Measurements from ENCODE around the gene SENP7.
A peak's percentile ranks its signal among the peaks of the same experiment; 100 is the strongest.

The SENP7 gene

DNA sequence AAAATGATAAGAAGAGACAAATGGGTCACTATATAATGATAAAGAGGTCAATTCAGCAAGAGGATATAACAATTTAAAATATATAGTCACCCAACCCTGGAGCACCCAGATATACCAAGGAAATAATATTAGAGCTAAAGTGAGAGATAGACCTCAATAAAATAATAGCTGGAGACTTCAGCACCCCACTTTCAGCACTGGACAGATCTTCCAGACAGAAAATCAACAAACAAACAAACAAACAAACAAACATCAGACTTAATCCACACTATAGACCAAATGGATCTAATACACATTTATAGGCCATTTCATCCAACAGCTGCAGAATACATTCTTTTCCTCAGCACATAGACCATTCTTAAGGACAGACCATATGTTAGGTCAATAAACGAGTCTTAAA is 79.4 kb downstream of the SENP7 start:
- Mint-ChIP-seq H3K4me3 (no peak overlapping the region), H3K4me1 (ENCODE audit: low read depth) (peaks cover 38% of the 10 kb centered on the region), H3K27ac (no peak overlapping the region), H3K27me3 (no peaks in the 10 kb centered on the region), H3K36me3 (peaks cover 41% of the 10 kb centered on the region), H3K9me3 (ENCODE audit: low read depth) (peaks cover 32% of the 10 kb centered on the region)

DNA sequence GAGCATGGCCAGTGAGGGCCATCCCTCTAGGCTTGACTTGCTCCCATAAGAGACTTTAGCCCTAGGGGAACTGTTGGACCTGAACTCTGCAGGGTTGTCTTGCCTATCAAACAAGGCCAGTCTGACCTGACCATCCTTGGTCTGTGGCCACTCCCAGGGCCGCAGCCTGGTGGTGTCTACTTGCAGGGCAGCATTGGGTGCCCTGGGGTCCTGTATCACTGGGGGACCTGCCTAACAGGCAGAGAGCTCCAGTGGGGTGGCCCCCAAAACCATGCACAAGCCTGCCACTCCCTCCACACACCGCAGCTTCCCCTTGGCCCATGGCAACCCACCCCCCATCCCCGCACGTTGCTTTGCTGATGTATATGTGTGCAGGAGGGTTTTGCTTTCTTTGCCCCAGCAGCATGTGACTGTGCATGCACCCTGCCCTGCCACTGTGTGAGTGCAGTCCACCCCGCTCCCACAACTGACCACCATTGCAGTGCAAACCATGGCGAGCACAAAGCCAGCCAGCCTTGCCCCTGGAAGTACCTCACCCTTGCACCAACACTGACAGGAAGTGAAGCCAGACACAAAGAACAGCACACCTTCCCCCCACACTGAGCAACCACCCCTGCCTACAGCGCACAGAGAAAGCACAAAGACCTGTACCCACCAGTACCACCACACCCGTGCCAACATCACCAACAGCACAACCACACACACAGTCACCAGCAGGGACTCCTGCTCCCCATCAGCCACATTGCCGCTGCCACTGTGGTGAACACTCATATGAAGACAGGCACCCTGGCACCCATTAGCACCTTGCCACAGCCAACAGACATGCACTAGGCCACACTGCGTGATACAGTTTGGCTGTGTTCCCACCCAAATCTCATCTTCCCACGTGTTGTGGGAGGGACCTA is 88.8 kb downstream of the SENP7 start:
- Mint-ChIP-seq H3K4me1 (ENCODE audit: low read depth) (peaks cover 50% of the 10 kb centered on the region), H3K27ac (peak overlapping the region; percentile 81), H3K36me3 (peaks cover 21% of the 10 kb centered on the region), H3K9me3 (ENCODE audit: low read depth) (peaks cover 4% of the 10 kb centered on the region), H3K27me3 (no peaks in the 10 kb centered on the region), H3K4me3 (peak overlapping the region; percentile 44)

- no peaks in the 10 kb centered on the region for H3K27me3 Mint-ChIP-seq
- no peak overlapping the region for H3K27ac Mint-ChIP-seq
- H3K9me3 Mint-ChIP-seq (ENCODE audit: low read depth): no peaks in the 10 kb centered on the region
- H3K4me3 Mint-ChIP-seq: no peak overlapping the region
- H3K4me1 Mint-ChIP-seq (ENCODE audit: low read depth): peaks cover 47% of the 10 kb centered on the region
- peaks cover 18% of the 10 kb centered on the region for H3K36me3 Mint-ChIP-seq
Measured at GRCh38 chr3:101418851-101419250, 94.2 kb downstream of the SENP7 start.

DNA sequence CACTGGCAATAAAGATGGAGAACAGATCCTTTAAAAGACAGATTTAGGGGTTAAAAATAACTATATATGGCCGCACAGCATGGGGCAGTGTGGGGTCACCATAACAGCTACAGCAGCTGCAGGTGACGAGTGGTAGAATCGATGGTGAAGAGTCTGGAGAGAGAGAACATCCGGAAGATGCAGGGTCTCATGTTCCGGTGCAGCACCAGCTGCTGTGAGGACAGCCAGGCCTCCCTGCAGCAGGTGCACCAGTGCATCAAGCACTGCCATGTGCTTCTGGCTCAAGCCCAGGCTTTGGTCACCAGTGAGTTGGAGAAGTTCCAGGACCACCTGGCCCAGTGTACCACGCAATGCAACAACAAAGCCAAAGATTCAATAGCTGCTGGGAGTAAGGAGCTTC is 98.9 kb downstream of the SENP7 start:
- no peaks in the 10 kb centered on the region for H3K27me3 Mint-ChIP-seq
- H3K36me3 Mint-ChIP-seq: peaks cover 28% of the 10 kb centered on the region
- peak overlapping the region; percentile 61 for H3K27ac Mint-ChIP-seq
- H3K4me3 Mint-ChIP-seq: no peak overlapping the region
- peaks cover 5% of the 10 kb centered on the region for H3K9me3 Mint-ChIP-seq (ENCODE audit: low read depth)
- peaks cover 36% of the 10 kb centered on the region for H3K4me1 Mint-ChIP-seq (ENCODE audit: low read depth)

- H3K27me3 Mint-ChIP-seq: no peaks in the 10 kb centered on the region
- peaks cover 33% of the 10 kb centered on the region for H3K36me3 Mint-ChIP-seq
- H3K4me1 Mint-ChIP-seq (ENCODE audit: low read depth): peaks cover 34% of the 10 kb centered on the region
- peaks cover 9% of the 10 kb centered on the region for H3K9me3 Mint-ChIP-seq (ENCODE audit: low read depth)
- no peak overlapping the region for H3K27ac Mint-ChIP-seq
- H3K4me3 Mint-ChIP-seq: no peak overlapping the region
Measured at GRCh38 chr3:101413656-101414055, 99.4 kb downstream of the SENP7 start.

GRCh38 chr3:101391413-101391950 is 121.5 kb downstream of the SENP7 start:
- peak overlapping the region; percentile 19 for H3K27ac Mint-ChIP-seq

DNA sequence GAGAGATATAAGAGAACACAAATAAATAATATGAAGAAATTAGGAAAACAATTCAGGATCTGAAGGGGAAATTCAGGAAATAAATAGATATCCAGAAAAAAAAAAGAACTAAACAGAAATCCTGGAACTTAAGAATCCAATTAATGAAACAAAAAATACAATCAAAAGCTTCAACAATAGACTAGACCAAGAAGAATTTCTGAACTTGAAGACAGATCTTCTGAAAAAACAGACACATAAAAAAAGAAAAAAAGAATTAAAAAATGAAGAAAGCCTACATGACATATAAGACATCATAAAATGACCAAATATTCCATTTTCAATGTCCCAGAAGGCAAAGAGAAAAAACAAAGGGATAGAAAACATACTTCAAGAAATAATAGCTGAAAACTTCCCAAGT is 124.3 kb downstream of the SENP7 start:
- Mint-ChIP-seq H3K27me3 (no peaks in the 10 kb centered on the region), H3K27ac (no peak overlapping the region), H3K4me1 (ENCODE audit: low read depth) (peaks cover 41% of the 10 kb centered on the region), H3K9me3 (ENCODE audit: low read depth) (peaks cover 36% of the 10 kb centered on the region), H3K36me3 (peaks cover 38% of the 10 kb centered on the region), H3K4me3 (no peak overlapping the region)

More at GRCh38 chr3:101391413-101391950, 121.5 kb downstream of the SENP7 start:
- no peaks in the 10 kb centered on the region for H3K27me3 Mint-ChIP-seq
- H3K9me3 Mint-ChIP-seq (ENCODE audit: low read depth): peaks cover 47% of the 10 kb centered on the region
- H3K4me3 Mint-ChIP-seq: no peak overlapping the region
- peaks cover 41% of the 10 kb centered on the region for H3K4me1 Mint-ChIP-seq (ENCODE audit: low read depth)
- H3K36me3 Mint-ChIP-seq: peaks cover 56% of the 10 kb centered on the region

- no peak overlapping the region for H3K4me3 Mint-ChIP-seq
- H3K36me3 Mint-ChIP-seq: peaks cover 26% of the 10 kb centered on the region
- no peak overlapping the region for H3K27ac Mint-ChIP-seq
- peaks cover 42% of the 10 kb centered on the region for H3K4me1 Mint-ChIP-seq (ENCODE audit: low read depth)
- no peaks in the 10 kb centered on the region for H3K27me3 Mint-ChIP-seq
- H3K9me3 Mint-ChIP-seq (ENCODE audit: low read depth): peaks cover 26% of the 10 kb centered on the region
Measured at GRCh38 chr3:101387351-101387750, 125.7 kb downstream of the SENP7 start.

GRCh38 chr3:101384426-101384825 is 128.6 kb downstream of the SENP7 start:
- Mint-ChIP-seq H3K27me3 (no peaks in the 10 kb centered on the region), H3K4me1 (ENCODE audit: low read depth) (peaks cover 43% of the 10 kb centered on the region), H3K27ac (no peak overlapping the region), H3K36me3 (peaks cover 12% of the 10 kb centered on the region), H3K9me3 (ENCODE audit: low read depth) (peaks cover 8% of the 10 kb centered on the region), H3K4me3 (no peak overlapping the region)

DNA sequence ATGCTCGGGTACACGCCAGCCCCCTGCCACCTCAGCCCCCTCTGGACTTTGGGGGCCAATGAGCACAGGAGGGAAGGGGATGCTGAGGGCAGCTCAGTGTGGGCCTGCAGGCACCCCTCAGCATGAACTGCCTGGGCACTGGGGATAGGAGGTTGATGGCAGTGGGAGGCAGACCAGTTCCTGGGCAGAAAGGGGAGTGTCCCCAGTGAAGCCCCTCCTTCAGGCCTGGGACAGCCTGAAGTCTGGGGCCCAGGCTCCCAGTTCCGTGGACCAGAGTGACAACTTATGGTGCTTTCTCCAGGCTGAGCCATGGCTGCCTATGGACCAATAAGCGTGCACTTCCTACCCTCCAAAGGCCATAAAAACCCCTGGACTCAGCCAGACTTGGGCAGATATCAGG is 129.4 kb downstream of the SENP7 start:
- peaks cover 47% of the 10 kb centered on the region for H3K4me1 Mint-ChIP-seq (ENCODE audit: low read depth)
- no peak overlapping the region for H3K4me3 Mint-ChIP-seq
- H3K27ac Mint-ChIP-seq: peak overlapping the region; percentile 16
- H3K27me3 Mint-ChIP-seq: no peaks in the 10 kb centered on the region
- peaks cover 8% of the 10 kb centered on the region for H3K9me3 Mint-ChIP-seq (ENCODE audit: low read depth)
- H3K36me3 Mint-ChIP-seq: peaks cover 11% of the 10 kb centered on the region

DNA sequence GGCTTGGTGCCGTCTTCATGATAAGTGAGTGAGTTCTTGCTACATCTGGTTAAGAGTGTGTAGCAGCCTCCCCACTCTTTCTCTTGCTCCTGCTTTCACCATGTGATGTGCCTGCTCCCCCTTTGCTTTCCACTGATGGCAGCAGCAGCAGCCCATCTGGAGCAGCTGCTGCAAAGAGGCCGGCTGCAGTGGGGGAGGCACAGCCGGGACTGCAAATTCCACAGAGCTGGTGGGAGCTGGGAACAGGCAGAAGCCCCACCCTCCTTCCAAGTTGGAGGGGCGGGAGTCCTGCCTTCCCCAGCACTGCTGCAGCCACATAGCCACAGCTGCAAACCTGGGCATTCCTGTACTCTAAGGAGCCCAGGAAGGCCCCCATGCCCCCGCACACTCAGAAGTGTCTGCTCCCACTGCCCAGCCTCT is 129.8 kb downstream of the SENP7 start:
- Mint-ChIP-seq H3K4me1 (ENCODE audit: low read depth) (peaks cover 48% of the 10 kb centered on the region), H3K27ac (no peak overlapping the region), H3K4me3 (no peak overlapping the region), H3K27me3 (no peaks in the 10 kb centered on the region), H3K9me3 (ENCODE audit: low read depth) (peaks cover 4% of the 10 kb centered on the region), H3K36me3 (peaks cover 8% of the 10 kb centered on the region)

GRCh38 chr3:101381809-101382208 is 131.2 kb downstream of the SENP7 start:
- Mint-ChIP-seq H3K27ac (no peak overlapping the region), H3K4me1 (ENCODE audit: low read depth) (peaks cover 51% of the 10 kb centered on the region), H3K9me3 (ENCODE audit: low read depth) (peaks cover 4% of the 10 kb centered on the region), H3K36me3 (peaks cover 5% of the 10 kb centered on the region), H3K27me3 (no peaks in the 10 kb centered on the region), H3K4me3 (no peak overlapping the region)

DNA sequence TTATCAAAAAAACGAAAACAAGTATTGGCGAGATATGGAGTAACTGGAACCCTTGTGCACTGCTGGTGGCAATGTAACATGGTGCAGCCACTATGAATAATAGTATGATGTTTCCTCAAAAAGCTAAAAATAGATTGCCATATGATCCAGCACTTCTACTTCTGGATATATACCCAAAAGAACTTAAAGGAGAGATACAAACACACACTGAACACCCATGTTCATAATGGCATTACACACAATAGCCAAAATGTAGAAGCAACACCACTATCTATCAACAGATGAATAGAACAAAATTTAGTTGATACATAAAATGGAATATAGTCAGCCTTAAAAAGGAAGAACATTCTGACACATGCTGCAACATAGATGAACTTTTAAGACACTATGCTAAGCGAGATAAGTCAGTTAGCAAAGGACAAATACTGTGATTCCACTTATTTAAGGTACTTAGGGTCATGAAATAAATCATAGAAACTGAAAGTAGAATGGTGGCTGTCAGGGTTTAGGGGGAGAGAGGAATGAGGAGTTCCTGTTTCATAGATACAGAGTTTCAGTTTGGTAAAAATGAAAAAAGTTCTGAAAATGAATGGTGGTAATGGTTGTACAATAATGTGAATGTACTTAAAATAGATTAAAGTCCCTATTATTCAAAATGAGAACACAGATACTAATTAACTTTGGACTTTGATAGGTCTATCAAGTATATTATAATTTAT is 133.2 kb downstream of the SENP7 start:
- peaks cover 4% of the 10 kb centered on the region for H3K9me3 Mint-ChIP-seq (ENCODE audit: low read depth)
- peak overlapping the region; percentile 68 for H3K27ac Mint-ChIP-seq
- H3K4me3 Mint-ChIP-seq: peak overlapping the region; percentile 58
- H3K4me1 Mint-ChIP-seq (ENCODE audit: low read depth): peaks cover 54% of the 10 kb centered on the region
- no peaks in the 10 kb centered on the region for H3K27me3 Mint-ChIP-seq
- peaks cover 5% of the 10 kb centered on the region for H3K36me3 Mint-ChIP-seq

- Mint-ChIP-seq H3K4me3 (no peak overlapping the region), H3K9me3 (ENCODE audit: low read depth) (peaks cover 4% of the 10 kb centered on the region), H3K27ac (peak overlapping the region; percentile 55), H3K27me3 (no peaks in the 10 kb centered on the region), H3K36me3 (peaks cover 10% of the 10 kb centered on the region), H3K4me1 (ENCODE audit: low read depth) (peaks cover 61% of the 10 kb centered on the region)
Measured at GRCh38 chr3:101377796-101378195, 135.2 kb downstream of the SENP7 start.

GRCh38 chr3:101377209-101377608 is 135.8 kb downstream of the SENP7 start:
- H3K9me3 Mint-ChIP-seq (ENCODE audit: low read depth): peaks cover 4% of the 10 kb centered on the region
- H3K36me3 Mint-ChIP-seq: peaks cover 10% of the 10 kb centered on the region
- no peak overlapping the region for H3K27ac Mint-ChIP-seq
- no peak overlapping the region for H3K4me3 Mint-ChIP-seq
- no peaks in the 10 kb centered on the region for H3K27me3 Mint-ChIP-seq
- H3K4me1 Mint-ChIP-seq (ENCODE audit: low read depth): peaks cover 59% of the 10 kb centered on the region

All from activated naive CD8-positive, alpha-beta T cell (primary cell).